ENCODE measurements around the gene SLC37A2. TPM values are rescaled to one million over a fixed set of nuclear protein-coding genes. Genes with fewer than 3 reads are reported as not detected.

SLC37A2 gene
- total and polyA plus RNA-seq, 2 of the 4 experiments (the other 2 are of a cell fraction) = 0.72 to 1.1 TPM

DNA sequence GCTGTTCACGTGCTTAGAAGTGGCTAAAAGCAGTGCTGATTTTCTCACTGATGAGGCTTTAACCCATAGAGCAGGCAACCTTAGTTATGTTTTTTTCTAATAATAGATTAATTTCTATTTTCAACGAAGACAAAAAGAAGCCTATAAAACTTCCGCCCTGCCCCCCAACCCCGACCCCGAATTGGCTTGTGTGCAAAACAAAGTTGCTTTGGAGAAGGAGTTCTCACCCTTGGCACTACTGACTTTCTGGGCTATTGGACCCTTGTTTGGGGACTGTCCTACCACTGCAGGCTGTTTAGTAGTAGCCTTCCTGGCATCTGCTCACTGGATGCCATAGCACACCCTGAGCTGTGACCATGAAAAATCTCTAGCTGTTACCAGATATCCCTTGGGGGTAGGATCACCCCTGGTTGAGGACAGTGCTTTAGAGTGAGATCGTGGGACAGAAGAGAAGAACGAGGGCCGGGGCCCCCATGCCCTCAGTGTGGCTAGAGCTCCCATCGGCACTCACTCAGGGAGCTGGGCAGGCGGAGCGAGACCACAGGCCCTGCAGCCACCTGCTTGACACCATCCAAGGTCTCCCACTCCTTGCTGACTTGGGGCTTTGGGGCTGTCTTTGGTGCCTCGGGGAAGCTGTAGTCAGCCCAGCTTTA lies 16.9 kb downstream of the SLC37A2 start:
- dilution Hi-C loops (cut with HindIII; ENCODE audit: low sequenced_read_pairs, unreplicated experiment) = no loop called here
- no peak overlapping the region for H4K91ac ChIP-seq (ENCODE audit: insufficient read depth, low read depth, low read length)
- no peak overlapping the region for H3K56ac ChIP-seq (ENCODE audit: extremely low read depth, insufficient read depth, low read length)
- no peak overlapping the region for H2BK5ac ChIP-seq (ENCODE audit: low read depth, low read length, poor library complexity, severe bottlenecking)
- H3K27ac ChIP-seq (ENCODE audit: insufficient read depth, low read length) = no peak overlapping the region
- no peak overlapping the region for H3K18ac ChIP-seq (ENCODE audit: low read depth, low read length)
- intact Hi-C loops (cut with micrococcal nuclease) = no loop called here
- no peaks in the 10 kb centered on the region for H3K27me3 ChIP-seq (ENCODE audit: control insufficient read depth, insufficient read depth, low read length)
- no peak overlapping the region for H2AK5ac ChIP-seq (ENCODE audit: low read depth, low read length)
- ATAC-seq (ENCODE audit: low read depth) (no peak), DNase-seq (no peak)
- H2BK15ac ChIP-seq (ENCODE audit: low read depth, low read length) = no peak overlapping the region
- no peak overlapping the region for H3K14ac ChIP-seq (replicated peaks; ENCODE audit: low read depth, low read length)
- no peak overlapping the region for H2AK9ac ChIP-seq (replicated peaks; ENCODE audit: low read depth, low read length, poor library complexity)
- CTCF ChIA-PET = no interaction called here
- in situ Hi-C loops (cut with MboI; ENCODE audit: low sequenced_read_pairs) = no loop called here
- H4K20me1 ChIP-seq (ENCODE audit: insufficient read depth, low read length) = no peaks in the 10 kb centered on the region
- peaks cover 11% of the 10 kb centered on the region for H3K4me1 ChIP-seq (ENCODE audit: control insufficient read depth, insufficient read depth, low read length)
- no peak overlapping the region for H3K9ac ChIP-seq (ENCODE audit: low read depth, low read length)
- POLR2A ChIA-PET (ENCODE audit: unreplicated experiment) = no interaction called here
- H3K36me3 ChIP-seq (ENCODE audit: control insufficient read depth, insufficient read depth, low read length) = no peaks in the 10 kb centered on the region
- H3K4me3 ChIP-seq (ENCODE audit: insufficient read depth, low read depth, low read length) = no peak overlapping the region
- TF ChIP-seq BHLHE40 (IDR thresholded peaks at IDR 0.05; ENCODE audit: low read depth, low read length) = no peak
- TF ChIP-seq SMC3 (IDR thresholded peaks at IDR 0.05; ENCODE audit: low read depth, low read length) = no peak
- no peak for TF ChIP-seq RFX5 (IDR thresholded peaks at IDR 0.05; ENCODE audit: low read depth, low read length)
- TF ChIP-seq CEBPB (IDR thresholded peaks at IDR 0.05; ENCODE audit: low read depth, low read length) = no peak
- TF ChIP-seq, protein P1, sequence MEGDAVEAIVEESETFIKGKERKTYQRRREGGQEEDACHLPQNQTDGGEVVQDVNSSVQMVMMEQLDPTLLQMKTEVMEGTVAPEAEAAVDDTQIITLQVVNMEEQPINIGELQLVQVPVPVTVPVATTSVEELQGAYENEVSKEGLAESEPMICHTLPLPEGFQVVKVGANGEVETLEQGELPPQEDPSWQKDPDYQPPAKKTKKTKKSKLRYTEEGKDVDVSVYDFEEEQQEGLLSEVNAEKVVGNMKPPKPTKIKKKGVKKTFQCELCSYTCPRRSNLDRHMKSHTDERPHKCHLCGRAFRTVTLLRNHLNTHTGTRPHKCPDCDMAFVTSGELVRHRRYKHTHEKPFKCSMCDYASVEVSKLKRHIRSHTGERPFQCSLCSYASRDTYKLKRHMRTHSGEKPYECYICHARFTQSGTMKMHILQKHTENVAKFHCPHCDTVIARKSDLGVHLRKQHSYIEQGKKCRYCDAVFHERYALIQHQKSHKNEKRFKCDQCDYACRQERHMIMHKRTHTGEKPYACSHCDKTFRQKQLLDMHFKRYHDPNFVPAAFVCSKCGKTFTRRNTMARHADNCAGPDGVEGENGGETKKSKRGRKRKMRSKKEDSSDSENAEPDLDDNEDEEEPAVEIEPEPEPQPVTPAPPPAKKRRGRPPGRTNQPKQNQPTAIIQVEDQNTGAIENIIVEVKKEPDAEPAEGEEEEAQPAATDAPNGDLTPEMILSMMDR (conservative IDR thresholded peaks at IDR 0.05; ENCODE audit: low read depth, low read length) = no peak
- no peak for TF ChIP-seq POLR2A (IDR thresholded peaks at IDR 0.05; ENCODE audit: low read depth, low read length)
- TF ChIP-seq FOS (IDR thresholded peaks at IDR 0.05; ENCODE audit: low read depth, low read length) = no peak
- TF ChIP-seq, protein P2, sequence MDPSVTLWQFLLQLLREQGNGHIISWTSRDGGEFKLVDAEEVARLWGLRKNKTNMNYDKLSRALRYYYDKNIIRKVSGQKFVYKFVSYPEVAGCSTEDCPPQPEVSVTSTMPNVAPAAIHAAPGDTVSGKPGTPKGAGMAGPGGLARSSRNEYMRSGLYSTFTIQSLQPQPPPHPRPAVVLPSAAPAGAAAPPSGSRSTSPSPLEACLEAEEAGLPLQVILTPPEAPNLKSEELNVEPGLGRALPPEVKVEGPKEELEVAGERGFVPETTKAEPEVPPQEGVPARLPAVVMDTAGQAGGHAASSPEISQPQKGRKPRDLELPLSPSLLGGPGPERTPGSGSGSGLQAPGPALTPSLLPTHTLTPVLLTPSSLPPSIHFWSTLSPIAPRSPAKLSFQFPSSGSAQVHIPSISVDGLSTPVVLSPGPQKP (IDR thresholded peaks at IDR 0.05; ENCODE audit: borderline replicate concordance, low read depth, low read length) = no peak
- TF ChIP-seq MAFK (IDR thresholded peaks at IDR 0.05; ENCODE audit: low read depth, low read length) = no peak
- no peak for TF ChIP-seq NFE2L2 (IDR thresholded peaks at IDR 0.05; ENCODE audit: low read depth, low read length)
- TF ChIP-seq RCOR1 (IDR thresholded peaks at IDR 0.05; ENCODE audit: insufficient replicate concordance, low read length) = no peak
- TF ChIP-seq MAZ (IDR thresholded peaks at IDR 0.05; ENCODE audit: borderline replicate concordance, low read depth, low read length) = no peak
- TF ChIP-seq RAD21 (IDR thresholded peaks at IDR 0.05; ENCODE audit: low read length) = no peak
- TF ChIP-seq, protein P3, sequence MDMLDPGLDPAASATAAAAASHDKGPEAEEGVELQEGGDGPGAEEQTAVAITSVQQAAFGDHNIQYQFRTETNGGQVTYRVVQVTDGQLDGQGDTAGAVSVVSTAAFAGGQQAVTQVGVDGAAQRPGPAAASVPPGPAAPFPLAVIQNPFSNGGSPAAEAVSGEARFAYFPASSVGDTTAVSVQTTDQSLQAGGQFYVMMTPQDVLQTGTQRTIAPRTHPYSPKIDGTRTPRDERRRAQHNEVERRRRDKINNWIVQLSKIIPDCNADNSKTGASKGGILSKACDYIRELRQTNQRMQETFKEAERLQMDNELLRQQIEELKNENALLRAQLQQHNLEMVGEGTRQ (IDR thresholded peaks at IDR 0.05; ENCODE audit: low read depth, low read length) = no peak
- TF ChIP-seq MXI1 (IDR thresholded peaks at IDR 0.05; ENCODE audit: borderline replicate concordance, low read depth, low read length) = no peak
- no peak for TF ChIP-seq CHD1 (IDR thresholded peaks at IDR 0.05; ENCODE audit: low read depth, low read length)
- no peaks in the 10 kb centered on the region for H3K79me1 ChIP-seq (ENCODE audit: low read depth in 1 of 2, low read length in 2 of 2)
- H2BK20ac ChIP-seq (ENCODE audit: low read depth, low read length) = no peak overlapping the region
- no peak overlapping the region for H2AFZ ChIP-seq (replicated peaks; ENCODE audit: low read length, poor library complexity)
- H3K9me3 ChIP-seq (ENCODE audit: control insufficient read depth, insufficient read depth, low read length) = no peaks in the 10 kb centered on the region
- H3K9me1 ChIP-seq (ENCODE audit: insufficient read depth, low read length) = peaks cover 19% of the 10 kb centered on the region
- no peak overlapping the region for H2BK120ac ChIP-seq (ENCODE audit: low read depth, low read length)
- WGBS, 2 experiments (ENCODE audit: extremely low coverage in 2 of 2, insufficient read length in 1 of 2) = 100% methylated on average over 3 of the region's 12 CpGs; no CpG with 5 or more reads in 1 of the 2 experiments
- no peak overlapping the region for H3K23ac ChIP-seq (ENCODE audit: low read depth, low read length)
- no TSS peak for BruUV-seq (replicated peaks)
- H3K4me2 ChIP-seq (ENCODE audit: low read depth, low read length) = no peak overlapping the region
- H4K8ac ChIP-seq (ENCODE audit: low read depth in 2 of 2, low read length in 2 of 2) = no peak overlapping the region
- H4K5ac ChIP-seq (ENCODE audit: low read depth, low read length) = no peak overlapping the region
- H3K4ac ChIP-seq (ENCODE audit: low read depth, low read length) = no peak overlapping the region

Measured in IMR-90 (cell line).